Muscle of back (tissue), 13 donors: ENCODE measurements around the gene OR56A4. TPM values are rescaled to one million over a fixed set of nuclear protein-coding genes. Genes with fewer than 3 reads are reported as not detected.

Source experiments
- DNase-seq, 3 donors: peaks; one replicate each; pipeline versions ENCODE4 v3.0.0 to v3.0.0-alpha.2; 2013
- long read RNA-seq, 9 donors: transcript quantifications; one replicate each; lab custom pipeline, GENCODE V29; 2026
- polyA plus RNA-seq, 10 donors: library from polyadenylated mRNA; unstranded; fragments of 120-200 nt; gene quantifications; one replicate each; pipeline ENCODE4 v1.2.1, GENCODE V29; 2013; ENCODE audit not compliant: insufficient read length in 10 of 10

OR56A4 gene, protein sequence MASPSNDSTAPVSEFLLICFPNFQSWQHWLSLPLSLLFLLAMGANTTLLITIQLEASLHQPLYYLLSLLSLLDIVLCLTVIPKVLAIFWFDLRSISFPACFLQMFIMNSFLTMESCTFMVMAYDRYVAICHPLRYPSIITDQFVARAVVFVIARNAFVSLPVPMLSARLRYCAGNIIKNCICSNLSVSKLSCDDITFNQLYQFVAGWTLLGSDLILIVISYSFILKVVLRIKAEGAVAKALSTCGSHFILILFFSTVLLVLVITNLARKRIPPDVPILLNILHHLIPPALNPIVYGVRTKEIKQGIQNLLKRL
- not detected for polyA plus RNA-seq
- long read RNA-seq, donor 1, result 0 reads
- long read RNA-seq, donor 2, result 0 reads
- long read RNA-seq, donor 3, result 0 reads
- long read RNA-seq, donor 4, result 0 reads
- long read RNA-seq, donor 5, result 0 reads
- long read RNA-seq, donor 6, result 0 reads
- long read RNA-seq, donor 7, result 0 reads
- long read RNA-seq, donor 8, result 0 reads
- long read RNA-seq, donor 9, result 0 reads

DNA sequence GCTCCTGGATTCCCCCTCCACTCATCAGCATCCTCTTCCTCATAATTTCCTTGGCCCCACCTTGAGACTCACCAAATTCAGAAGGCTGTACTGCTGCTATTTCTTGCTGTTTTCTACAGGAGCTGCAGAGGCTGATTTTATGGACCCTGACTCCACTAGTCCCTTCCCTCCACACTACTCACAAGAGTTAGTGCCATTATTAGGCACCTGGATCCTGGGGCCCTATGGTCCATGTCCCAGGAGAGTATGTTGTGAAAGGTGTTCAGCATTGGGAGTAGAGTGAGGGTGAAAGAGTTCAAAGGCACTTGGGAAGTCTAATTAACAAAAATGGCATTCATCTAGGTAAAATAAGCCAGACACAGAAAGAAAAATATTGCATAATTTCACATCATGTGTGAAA lies at the start of gene OR56A4:
Gene OR56A4, minus strand, starts transcription at position 101 of the 400 bp plus-strand sequence. CDS start 3,954 bp downstream, outside the sequence.
- DNase-seq, result no peak

DNA sequence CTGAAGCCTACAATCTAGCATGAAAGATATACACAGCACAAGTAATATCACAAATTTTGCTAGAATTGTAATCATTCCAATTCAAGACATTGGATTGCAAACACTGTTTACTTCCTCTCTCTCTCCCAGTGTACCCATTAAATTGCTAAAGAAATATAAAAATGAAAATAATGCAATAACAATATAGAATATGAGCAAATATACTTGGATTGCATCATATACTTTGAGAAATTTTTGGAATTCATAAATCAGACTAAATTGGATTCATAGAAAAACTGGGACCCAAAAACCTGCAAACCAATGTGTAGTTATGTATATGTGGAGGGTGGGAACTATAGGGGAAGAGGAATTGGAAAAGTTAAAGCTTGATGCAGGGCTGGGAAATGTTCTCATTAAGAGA lies 48.8 kb upstream of the OR56A4 start:
- no peak for DNase-seq

DNA sequence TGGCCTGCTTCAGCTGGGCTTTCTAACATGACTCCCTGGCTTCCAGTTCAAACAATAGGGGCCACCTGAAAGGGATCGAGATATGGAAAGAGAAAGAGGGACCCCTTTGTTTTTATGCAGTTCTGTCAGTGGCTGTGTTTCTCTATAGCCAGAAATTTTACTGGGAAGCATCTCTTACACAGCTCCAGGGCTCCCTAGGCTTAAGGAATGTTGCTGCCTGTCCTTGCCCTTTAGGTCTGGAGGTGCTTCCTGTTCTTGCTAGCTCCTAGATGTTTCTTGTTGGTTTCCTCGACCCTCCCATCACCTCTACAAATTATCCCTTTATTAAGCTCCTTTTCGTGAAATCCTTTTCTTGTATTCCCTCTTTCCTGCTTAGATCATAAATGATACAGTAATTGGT lies 45.6 kb upstream of the OR56A4 start:
- DNase-seq, result no peak

DNA sequence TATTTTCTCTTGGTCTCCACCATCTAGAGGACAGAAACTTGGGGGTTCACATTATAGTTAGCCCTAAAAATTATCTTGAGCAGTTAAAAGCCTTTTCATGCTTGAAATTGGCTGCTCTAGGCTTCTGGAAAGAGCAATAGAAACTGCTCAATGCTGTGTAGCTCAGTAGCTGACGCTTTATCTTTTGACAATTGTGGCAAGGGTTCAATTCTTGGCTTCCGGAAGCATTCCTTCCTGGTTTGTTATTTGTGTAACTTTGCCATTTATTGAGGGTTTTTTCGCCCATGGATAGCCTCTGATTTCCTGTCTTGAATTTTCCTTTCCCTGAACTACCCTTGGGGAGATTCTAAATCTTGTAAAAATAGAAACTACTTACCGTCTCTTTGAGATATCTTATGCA lies 34.1 kb upstream of the OR56A4 start:
- no peak for DNase-seq

DNA sequence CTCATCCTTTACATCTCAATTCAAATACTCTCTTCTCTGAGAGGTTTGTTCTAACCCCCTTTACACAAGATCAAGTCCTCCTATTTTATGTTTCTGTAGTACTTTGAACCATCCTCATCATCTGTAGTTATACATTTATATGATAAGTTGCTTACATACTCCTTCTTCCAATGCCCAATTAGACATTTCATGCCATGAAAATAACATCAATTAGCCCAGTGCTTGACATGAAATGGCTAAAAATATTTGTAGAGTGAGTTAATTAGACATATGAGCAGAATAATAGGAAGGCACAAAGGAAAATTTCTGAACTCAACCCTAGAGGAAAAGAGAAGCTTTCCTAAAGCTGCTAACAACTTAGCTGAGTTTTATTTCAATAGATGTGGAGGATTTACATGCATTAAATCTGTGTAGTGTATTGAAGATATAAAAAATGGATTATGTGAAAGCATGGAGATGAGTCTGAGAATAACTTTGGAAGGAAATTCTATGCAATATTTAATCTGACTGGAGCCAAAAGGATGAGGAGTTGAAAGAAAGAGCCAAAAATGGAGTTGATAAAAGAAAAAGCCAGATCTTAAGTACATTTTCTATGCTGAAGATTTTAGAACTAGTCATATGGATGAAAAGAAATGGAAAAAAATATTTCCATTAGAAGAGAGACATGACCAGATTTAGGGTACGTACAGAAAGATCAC lies 24.1 kb upstream of the OR56A4 start, which contains the start of gene OR56A1:
Gene OR56A1, minus strand, starts transcription at position 51 of the 698 bp plus-strand sequence. CDS start 3,066 bp downstream, outside the sequence.
- no peak for DNase-seq

DNA sequence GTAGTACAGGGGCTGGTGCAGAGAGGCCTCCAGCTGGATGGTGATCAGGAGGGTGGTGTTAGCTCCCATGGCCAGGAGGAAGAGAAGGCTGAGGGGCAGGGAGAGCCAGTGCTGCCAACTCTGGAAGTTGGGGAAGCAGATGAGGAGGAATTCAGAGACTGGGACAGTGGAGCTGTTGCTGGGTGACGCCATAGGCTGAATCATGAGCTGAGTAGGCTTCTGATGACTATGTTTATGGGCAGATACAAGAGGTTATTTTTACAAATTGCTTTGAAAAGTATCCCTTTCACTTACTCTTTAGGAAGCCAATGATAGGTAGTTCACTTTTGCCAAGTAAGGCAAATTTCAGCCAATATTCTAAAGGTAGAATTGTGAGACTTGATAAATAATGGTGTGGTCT lies 20.8 kb upstream of the OR56A4 start:
- DNase-seq, result no peak

DNA sequence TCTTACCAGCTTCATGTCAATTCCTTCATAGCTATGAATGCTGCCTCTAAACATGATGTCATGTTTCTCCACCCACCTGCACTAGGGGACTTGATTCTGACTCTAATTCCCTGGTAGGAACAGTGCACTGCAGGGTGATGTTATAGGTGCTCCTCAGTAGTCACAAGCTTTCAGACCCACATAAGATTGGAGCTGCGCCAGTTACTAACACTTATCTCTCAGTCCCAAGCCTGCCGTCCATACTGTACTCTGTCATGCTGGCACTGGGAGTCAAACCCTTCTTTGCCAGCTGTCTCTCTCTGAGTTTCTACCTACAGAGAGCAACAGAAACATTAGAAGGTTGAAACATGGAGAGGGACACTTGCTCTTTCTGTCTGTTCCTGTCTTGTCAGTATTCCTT lies 18.3 kb upstream of the OR56A4 start:
- no peak for DNase-seq

DNA sequence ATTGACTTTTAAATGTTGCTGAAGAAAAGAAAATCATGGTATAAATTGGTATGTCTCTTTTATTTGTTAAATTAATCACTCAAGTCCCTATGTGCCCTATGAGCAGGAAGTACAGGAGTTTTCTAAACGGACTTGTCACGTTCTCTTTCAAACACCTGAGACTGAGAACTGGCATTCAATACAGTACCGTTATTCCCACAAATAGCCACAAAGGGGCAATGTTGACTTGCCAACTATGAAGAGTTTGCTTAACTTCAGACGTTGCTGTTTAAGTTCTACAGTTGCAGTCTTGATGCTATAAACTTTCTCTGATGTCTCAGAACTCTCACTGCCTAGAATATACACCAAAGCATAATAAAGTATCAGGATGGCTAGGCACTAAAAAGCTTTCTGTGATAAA lies 16.2 kb upstream of the OR56A4 start:
- DNase-seq, result peak in 2 of 3 donors; percentile 2 to 20

DNA sequence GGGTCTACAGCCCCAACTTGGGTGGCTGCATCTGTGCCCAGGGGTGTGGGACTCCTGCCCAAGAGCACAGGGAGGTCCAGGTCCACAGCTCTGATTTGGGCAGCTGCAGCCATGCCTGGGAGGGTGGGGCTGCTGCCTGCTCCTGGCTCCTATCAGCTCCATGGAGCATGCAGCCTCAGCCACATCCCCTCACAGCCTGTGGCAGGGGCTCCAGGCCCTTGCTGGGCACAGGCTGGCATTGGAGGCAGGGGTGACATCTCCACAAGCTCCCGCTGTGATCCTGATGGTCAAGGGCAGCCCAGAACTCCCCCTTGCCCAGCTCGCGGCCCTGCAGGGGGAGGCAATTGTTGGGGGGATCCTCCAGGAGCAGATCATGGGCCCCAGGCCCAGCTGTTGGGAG lies 6.3 kb upstream of the OR56A4 start:
- DNase-seq, result no peak

DNA sequence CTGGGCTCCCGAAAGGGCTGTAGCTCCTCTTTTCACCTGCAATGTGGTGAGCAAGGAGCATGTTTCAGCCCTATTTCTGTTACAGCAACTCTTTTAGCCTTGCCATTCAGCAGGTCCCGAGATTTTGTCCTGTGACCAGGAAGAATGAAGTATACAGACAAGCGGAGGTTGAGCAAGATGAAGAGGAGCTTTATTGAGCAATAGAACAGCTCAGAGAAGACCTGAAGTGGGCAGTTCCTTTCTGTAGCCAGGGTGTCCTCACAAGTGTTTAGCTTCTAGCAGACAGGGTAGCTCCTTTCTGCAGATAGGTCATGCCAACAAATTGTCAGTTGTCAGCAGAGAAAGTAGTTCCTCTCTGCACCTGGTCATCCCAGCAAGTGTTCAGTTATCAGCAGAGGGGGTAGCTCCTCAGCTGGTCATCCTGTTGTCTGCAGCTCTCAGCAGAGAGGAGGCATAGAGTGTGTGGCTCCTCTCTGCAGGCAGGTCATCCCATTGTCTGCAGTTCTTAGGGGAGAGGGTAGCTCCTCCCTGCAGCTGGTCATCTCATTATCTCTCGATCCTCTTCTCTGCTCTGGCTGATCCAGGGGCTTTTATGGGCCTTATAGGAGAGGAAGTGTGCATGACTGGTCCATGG lies 5.4 kb upstream of the OR56A4 start:
- no peak for DNase-seq

DNA sequence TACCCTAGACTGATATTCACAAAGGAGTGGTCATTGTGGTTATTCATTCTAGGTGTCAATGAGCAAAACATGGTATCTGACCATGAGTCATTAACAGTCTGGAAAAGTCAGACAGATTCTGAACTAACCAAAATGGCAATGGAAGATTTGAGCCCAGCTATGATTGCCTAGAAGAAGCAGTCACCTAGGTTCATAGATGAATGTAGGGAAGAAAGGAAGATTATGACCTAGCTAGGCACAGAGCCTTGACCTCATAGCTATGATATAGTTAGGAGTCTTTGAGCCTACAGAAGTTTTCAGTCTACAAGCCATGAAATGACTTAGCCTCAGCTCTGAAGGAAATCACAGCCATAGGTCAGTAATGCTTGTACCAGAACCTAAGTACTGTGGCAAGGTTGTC lies 351 bp downstream of the OR56A4 start:
- DNase-seq, result no peak

DNA sequence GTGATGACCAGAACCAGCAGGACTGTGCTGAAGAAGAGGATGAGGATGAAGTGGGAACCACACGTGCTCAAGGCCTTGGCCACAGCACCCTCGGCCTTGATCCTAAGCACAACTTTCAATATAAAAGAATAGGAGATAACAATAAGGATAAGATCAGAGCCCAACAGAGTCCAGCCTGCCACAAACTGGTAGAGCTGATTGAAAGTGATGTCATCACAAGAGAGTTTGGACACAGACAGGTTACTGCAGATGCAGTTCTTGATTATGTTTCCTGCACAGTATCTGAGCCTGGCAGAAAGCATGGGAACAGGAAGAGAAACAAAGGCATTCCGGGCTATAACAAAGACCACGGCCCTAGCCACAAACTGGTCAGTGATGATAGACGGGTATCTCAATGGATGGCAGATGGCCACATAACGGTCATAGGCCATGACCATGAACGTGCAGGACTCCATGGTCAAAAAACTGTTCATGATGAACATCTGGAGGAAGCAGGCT lies 4.5 kb downstream of the OR56A4 start:
- no peak for DNase-seq

DNA sequence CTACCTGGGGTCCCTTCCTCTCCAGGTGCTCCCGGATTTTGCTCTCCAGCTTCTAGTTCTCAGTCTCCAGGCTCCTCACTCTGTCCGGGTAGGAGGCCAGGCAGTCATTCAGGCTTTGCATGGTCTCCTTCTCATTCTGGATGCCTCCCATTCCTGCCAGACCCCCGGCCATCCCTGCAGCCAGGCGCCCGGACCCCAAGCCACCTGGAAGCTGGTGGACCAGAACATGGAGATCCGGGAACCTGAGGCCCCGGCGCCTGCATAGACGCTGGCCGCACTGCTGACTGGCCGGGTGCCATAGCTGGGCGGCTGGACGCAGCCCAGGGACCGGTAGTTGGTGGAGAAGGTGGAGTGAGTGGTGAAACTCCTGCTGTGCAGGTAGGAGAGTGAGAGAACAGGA lies 12.0 kb downstream of the OR56A4 start:
- DNase-seq, result no peak

DNA sequence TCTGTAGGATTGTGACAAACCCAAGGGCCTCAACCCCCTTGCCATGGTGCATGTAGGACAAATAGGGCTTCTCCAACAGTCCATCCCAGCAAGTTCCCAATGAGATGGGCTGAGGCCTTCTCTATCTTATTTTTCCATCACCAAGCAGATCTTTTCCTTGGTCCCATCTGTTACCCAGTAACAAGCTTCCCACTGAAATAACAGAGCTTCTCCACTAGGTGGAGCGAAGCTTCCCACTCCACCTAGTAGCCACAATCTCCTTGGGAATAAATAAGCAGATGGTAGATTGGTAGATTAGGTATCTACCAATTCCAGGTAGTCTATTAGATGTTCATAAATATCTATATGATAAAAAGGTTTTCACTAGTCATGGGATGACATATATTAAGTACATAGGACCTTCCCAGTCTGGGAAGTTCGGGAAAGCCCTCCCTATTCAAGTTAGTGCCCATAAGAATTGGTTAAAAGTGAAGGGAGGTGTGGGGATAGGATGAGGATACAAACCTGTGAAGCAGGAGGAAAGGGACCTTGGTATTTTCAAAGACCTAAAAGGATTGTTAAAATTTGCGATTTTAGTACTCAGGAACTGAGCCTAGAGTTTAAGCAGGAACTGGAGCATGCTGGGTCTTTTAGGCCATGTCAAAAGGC lies 14.0 kb downstream of the OR56A4 start:
- DNase-seq, result no peak

DNA sequence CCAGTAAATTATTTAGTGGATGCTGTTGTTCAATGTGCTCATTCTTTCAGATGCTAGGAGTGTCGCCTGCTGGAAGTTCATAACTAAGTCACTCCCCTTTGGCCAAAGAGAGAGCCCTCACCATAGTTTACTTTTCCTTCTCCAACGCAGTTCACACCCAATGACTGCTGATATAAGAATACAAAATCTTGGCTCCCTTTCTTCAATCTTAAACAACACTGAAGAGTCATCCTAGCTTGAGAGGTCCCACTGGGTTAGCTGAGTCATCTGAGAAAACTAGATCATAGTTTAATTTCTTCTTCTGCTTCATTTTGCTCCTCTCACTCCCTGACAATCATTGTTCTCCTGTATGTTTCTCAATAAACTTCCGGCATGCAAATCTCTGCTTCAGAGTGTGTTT lies 14.6 kb downstream of the OR56A4 start:
- DNase-seq, result no peak

DNA sequence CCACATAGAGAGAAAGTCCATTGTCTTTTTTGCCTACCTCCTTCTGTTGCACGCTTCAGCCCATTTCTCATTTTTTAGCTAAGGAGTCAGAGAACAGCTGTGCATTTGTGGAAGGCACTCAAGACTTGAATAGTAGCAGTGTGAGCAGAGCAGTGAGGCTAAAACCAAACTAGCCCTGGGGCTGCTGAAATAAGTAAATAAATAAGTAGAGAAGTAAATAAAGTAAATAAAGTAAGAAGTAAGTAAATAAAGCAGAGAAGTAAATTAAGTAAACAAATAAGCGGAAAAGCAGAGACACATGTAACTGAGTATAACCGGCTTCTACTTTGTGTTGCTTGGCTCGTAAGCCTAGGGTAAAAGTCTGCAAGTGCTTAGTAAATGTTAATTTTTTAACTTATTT lies 17.5 kb downstream of the OR56A4 start:
- DNase-seq, result no peak

DNA sequence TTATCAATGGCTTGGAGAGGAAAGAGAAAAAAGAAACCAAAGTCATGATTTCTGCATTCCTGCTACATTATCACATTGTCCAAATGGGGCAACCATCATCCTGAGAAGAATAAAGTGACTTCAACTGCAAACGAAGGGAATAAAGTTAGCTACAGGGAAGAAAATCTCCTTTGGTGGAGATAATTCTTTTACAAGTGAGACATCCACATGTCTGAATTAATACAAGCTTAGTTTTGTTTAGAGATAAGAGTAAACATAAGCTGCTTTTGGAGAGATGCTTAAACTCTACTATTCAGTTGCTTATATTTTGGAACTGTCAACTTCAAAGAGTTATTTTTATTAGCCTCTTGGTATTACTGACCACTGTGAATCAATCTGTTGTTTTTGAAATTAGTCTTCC lies 19.9 kb downstream of the OR56A4 start, which contains the start of gene OR52L1:
Gene OR52L1, minus strand, starts transcription at position 101 of the 400 bp plus-strand sequence. Its CDS starts 55 bp downstream, at position 46.
- no peak for DNase-seq

DNA sequence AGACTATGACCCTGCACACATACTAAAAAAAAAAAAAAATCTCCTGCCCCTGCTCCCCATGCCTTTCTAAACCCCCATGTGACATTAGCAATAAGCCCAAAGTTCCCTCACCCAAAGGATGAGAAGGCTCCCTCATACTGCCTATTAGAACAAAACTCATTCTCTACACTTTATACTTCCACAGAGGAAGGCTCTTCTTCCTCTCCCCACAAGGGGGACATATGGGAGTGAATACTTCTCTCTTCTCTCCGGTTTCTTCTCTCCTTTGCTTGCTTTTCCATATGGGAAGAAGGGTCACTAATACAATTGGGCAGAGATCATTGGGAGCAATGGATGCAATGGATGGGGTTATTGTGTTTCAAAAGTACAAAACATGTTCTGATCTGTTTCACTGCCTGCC lies 23.3 kb downstream of the OR56A4 start:
- DNase-seq, result no peak

DNA sequence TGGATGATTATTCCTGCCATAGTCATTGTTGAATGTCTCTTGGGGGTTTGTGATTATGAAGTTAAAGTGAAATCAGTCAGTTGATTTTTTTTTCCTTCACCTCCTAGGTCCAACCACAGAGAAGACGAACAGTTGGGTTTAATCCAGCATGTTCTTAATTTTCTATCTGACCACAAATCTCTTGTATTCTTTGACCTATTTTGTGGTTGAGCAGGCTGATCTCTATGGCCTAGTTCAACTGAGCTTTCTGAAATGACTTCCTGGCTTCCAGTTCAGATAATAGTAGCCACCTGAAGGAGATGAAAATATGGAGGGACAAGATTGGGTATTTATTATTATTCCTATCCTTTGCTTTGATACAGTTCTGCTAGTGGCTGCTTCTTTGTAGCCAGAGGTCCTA lies 33.2 kb downstream of the OR56A4 start:
- no peak for DNase-seq

DNA sequence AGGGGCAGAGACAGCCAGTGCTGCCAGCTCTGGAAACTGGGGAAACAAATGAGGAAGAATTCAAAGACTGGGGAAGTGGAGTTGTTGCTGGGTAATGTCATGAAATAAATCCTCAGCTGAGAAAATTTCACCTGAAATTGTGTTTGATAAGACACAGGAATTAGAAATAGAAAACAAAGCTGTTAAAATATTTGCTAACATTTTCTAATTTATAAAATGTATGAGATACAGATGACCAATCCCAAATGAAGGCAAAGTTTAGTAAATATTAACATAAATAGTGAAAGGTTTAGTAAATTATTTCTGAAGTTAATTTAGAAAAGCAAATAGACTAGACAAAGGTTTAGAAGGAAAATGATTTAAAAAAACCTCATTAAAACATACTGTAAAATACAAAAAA lies 38.4 kb downstream of the OR56A4 start, which contains the start of gene OR56A5:
Gene OR56A5, minus strand, starts transcription at position 101 of the 400 bp plus-strand sequence. Its CDS starts 0 bp downstream, at position 101.
- DNase-seq, result no peak

DNA sequence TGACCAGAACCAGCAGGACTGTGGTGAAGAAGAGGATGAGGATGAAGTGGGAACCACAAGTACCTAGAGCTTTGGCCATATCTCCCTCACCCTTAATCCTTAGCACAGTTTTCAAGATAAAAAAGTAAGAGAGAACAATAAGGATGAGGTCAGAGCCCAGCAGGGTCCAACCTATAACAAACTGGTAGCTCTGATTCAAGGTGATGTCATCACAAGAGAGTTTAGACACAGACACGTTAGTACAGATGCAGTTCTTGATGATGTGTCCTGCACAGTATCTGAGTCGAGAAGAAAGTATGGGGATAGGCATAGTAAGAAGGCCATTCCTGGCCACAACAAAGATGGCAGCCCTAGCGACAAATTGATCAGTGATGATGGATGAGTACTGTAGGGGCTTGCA lies 39.0 kb downstream of the OR56A4 start:
- no peak for DNase-seq

DNA sequence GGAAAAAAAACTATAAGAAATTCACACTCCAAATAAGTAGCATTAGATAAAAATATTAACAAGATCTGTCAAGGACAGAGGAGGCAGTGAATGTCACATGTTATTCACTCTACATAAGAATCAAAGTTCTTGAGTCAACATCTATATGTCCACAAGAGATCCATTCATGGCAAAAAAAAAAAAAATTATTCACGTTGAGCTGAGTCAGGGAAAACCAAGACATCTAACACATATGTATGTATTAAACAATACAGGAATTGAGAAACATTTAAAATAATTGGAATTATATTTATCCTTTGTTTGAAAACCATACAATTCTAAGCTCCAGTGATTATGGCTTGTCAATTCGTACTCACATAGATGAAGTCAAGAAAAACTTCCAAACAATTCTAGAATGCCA lies 39.8 kb downstream of the OR56A4 start:
- DNase-seq, result no peak
